Choroid plexus epithelial cell (primary cell): ENCODE data around the gene NFIC.

ENCODE experiments used
- DNase-seq: peaks from one replicate; pipeline ENCODE4 v3.0.0-alpha.2; 2010; ENCODE audit warnings: low read depth
- H3K4me3 ChIP-seq: 2 replicates; pipeline ENCODE4 v1.5.1; 2011; ENCODE audit warnings: low read depth, mild to moderate bottlenecking, control low read depth, low read length, moderate library complexity
- CTCF ChIP-seq: conservative IDR thresholded peaks from 2 replicates; pipeline ENCODE4 v1.5.1; 2011; ENCODE audit warnings: low read depth, mild to moderate bottlenecking, control low read depth, inconsistent platforms, low read length, moderate library complexity

NFIC gene

GRCh38 chr19:3496392-3497273 lies 130.2 kb downstream of the NFIC start:
- DNase-seq: no peak
- TF ChIP-seq CTCF: no peak
- H3K4me3 ChIP-seq: no peak overlapping the region

- no peak for DNase-seq
- no peak overlapping the region for H3K4me3 ChIP-seq
- TF ChIP-seq CTCF: no peak
Measured at GRCh38 chr19:3497757-3498520, 131.6 kb downstream of the NFIC start.

GRCh38 chr19:3499738-3500428 lies 133.5 kb downstream of the NFIC start:
- TF ChIP-seq CTCF: no peak
- peak overlapping the region; percentile 93 for H3K4me3 ChIP-seq
- DNase-seq: no peak

- peak within 1 kb of the TSS; percentile 93 for H3K4me3 ChIP-seq
- no peak for TF ChIP-seq CTCF
- peak; percentile 98 for DNase-seq
Measured at GRCh38 chr19:3500429-3501101, 134.2 kb downstream of the NFIC start, which contains the start of gene DOHH. DOHH (minus strand) TSS chr19:3500674; CDS start chr19:3496814, 3,860 bp downstream.

GRCh38 chr19:3501780-3502179 lies 135.4 kb downstream of the NFIC start:
- no peak for DNase-seq
- no peak for TF ChIP-seq CTCF

GRCh38 chr19:3503036-3503572 lies 136.7 kb downstream of the NFIC start:
- no peak for TF ChIP-seq CTCF
- H3K4me3 ChIP-seq: no peak overlapping the region
- peak; percentile 46 for DNase-seq

More at GRCh38 chr19:3501780-3502179, 135.4 kb downstream of the NFIC start:
- H3K4me3 ChIP-seq: no peak overlapping the region
